NB4 (cell line): ENCODE measurements around the gene PRTN3.

ENCODE experiments used
- MYC ChIP-seq: IDR thresholded peaks from 2 replicates; pipeline ENCODE4 v1.6.1; 2011; ENCODE audit warnings: low read depth, low read length
- TF ChIP-seq, protein P1 (sequence below): IDR thresholded peaks from one replicate; pipeline ENCODE4 v1.5.1; 2012; ENCODE audit warnings: low read depth, low read length

DNA sequence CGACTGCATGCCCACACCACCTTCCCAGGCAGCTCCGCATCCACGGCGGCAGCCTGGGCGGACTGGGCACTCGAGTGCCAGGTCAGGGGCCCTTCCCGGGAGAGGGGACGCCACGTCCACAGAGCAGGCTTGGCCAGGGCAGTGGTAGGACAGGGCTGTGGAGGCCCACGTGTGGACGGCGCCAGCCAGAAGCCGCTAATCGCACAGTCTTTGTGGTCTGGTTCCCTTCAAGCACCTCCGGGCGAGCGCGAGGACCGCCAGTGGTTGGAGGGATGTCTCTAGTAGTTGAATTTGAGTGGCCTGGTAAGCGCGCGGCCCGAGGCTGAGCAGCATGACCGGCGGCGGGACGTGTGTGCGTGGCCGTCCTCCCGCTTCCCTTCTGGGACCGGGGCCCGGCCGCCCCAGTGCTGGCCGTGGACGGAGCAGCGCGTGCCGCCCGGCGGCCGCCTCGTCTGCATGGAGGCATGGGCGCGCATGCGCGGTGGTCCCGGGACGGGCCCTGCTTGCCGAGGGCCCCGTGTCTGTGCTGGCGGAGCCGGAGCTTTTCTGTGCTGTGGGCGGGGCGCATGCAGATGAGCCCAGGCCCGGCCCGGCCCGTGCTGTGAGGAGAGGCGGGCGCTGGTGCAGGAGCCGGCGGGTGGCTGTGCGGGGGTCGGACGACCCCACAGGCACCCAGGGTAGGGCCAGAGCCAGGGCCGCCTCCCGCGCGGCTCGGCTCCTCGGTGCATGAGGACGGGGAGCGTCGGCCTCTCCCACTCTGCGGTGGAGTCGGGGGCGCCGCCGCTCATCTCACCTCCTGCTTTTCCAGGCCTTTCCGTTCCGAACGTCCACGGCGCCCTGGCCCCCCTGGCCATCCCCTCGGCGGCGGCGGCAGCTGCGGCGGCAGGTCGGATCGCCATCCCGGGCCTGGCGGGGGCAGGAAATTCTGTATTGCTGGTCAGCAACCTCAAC is 34.9 kb upstream of the PRTN3 start:
- TF ChIP-seq, protein P1, sequence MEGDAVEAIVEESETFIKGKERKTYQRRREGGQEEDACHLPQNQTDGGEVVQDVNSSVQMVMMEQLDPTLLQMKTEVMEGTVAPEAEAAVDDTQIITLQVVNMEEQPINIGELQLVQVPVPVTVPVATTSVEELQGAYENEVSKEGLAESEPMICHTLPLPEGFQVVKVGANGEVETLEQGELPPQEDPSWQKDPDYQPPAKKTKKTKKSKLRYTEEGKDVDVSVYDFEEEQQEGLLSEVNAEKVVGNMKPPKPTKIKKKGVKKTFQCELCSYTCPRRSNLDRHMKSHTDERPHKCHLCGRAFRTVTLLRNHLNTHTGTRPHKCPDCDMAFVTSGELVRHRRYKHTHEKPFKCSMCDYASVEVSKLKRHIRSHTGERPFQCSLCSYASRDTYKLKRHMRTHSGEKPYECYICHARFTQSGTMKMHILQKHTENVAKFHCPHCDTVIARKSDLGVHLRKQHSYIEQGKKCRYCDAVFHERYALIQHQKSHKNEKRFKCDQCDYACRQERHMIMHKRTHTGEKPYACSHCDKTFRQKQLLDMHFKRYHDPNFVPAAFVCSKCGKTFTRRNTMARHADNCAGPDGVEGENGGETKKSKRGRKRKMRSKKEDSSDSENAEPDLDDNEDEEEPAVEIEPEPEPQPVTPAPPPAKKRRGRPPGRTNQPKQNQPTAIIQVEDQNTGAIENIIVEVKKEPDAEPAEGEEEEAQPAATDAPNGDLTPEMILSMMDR = no peak
- no peak for TF ChIP-seq MYC
